ENCODE data around the gene CYP4F2. TPM values are rescaled to one million over a fixed set of nuclear protein-coding genes. Genes with fewer than 3 reads are reported as not detected.
"Not testable (repeated sequence)": the region's sequence is repeated elsewhere in the genome, so short reads cannot be mapped to it uniquely, and the experiment has no call there.

The CYP4F2 gene
- total RNA-seq, 2 donors from 2014 or later: 16.4 to 22.5 TPM

DNA sequence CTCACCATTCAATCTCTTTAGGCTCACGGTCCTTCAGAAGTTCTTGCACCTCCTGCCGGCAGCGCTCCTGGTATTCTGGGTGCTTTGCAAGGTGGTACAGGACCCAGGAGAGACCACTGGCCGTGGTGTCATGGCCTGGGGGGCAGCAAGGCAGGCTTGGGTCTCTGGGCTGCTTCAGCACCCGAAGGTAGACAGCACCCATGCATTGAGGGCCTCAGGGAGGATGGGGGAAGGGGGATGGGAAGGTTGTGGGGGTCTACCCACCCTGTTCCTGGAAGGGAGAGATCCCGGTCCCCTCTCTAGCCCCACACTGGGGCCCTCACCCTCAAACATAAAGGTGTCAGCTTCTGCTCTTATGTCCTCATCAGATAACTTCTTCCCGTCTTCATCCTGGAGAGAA lies 12.0 kb downstream of the CYP4F2 start:
- 86% methylated on average over 7 of the region's 7 CpGs for WGBS
- TF ChIP-seq POLR2A (IDR thresholded peaks at IDR 0.05) (no peak), POLR2AphosphoS5 (IDR thresholded peaks at IDR 0.05) (no peak)
- TF ChIP-seq, protein P1, sequence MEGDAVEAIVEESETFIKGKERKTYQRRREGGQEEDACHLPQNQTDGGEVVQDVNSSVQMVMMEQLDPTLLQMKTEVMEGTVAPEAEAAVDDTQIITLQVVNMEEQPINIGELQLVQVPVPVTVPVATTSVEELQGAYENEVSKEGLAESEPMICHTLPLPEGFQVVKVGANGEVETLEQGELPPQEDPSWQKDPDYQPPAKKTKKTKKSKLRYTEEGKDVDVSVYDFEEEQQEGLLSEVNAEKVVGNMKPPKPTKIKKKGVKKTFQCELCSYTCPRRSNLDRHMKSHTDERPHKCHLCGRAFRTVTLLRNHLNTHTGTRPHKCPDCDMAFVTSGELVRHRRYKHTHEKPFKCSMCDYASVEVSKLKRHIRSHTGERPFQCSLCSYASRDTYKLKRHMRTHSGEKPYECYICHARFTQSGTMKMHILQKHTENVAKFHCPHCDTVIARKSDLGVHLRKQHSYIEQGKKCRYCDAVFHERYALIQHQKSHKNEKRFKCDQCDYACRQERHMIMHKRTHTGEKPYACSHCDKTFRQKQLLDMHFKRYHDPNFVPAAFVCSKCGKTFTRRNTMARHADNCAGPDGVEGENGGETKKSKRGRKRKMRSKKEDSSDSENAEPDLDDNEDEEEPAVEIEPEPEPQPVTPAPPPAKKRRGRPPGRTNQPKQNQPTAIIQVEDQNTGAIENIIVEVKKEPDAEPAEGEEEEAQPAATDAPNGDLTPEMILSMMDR (IDR thresholded peaks at IDR 0.05): no peak

DNA sequence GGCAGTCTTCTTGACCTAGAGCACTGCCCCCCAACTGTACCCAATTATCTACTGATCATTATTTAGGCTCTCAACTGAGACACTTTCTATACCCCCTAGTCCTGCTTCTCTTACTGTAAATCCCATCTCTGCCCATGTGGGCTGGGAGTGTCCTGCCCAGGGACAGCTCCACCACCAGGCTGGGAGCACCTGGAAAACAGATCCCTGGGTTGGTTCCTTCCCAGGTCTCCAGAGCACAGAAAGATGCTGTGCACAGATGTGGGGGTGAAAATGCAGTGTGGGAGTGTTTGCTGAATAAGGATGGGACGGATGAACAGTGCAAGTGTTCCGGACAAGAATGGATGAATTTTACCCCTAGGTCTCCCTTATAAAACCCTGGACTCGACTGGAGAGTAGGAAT lies 12.7 kb downstream of the CYP4F2 start:
- H3K4me3 ChIP-seq: no peak overlapping the region
- TF ChIP-seq, protein P1 (IDR thresholded peaks at IDR 0.05): no peak
- no peak for TF ChIP-seq POLR2A (IDR thresholded peaks at IDR 0.05)
- no peak for TF ChIP-seq POLR2AphosphoS5 (IDR thresholded peaks at IDR 0.05)
- H3K4me1 ChIP-seq (replicated peaks): no peaks in the 10 kb centered on the region
- H3K9me3 ChIP-seq: no peaks in the 10 kb centered on the region
- H3K27ac ChIP-seq: no peak overlapping the region
- no peak for DNase-seq (ENCODE audit: low spot score)
- intact Hi-C loops (cut with DNase I): no loop called here
- H3K27me3 ChIP-seq (replicated peaks; ENCODE audit: insufficient read depth): no peaks in the 10 kb centered on the region
- no peaks in the 10 kb centered on the region for H3K36me3 ChIP-seq
- 72% methylated on average over 3 of the region's 3 CpGs for WGBS

More for the DNA sequence above, 12.0 kb downstream of the CYP4F2 start:
- Histone ChIP-seq H3K4me1 (replicated peaks) (no peaks in the 10 kb centered on the region), H3K27me3 (replicated peaks; ENCODE audit: insufficient read depth) (no peaks in the 10 kb centered on the region), H3K36me3 (no peaks in the 10 kb centered on the region), H3K4me3 (no peak overlapping the region), H3K27ac (no peak overlapping the region), H3K9me3 (no peaks in the 10 kb centered on the region)
- intact Hi-C loops (cut with DNase I): no loop called here
- DNase-seq (ENCODE audit: low spot score): no peak

DNA sequence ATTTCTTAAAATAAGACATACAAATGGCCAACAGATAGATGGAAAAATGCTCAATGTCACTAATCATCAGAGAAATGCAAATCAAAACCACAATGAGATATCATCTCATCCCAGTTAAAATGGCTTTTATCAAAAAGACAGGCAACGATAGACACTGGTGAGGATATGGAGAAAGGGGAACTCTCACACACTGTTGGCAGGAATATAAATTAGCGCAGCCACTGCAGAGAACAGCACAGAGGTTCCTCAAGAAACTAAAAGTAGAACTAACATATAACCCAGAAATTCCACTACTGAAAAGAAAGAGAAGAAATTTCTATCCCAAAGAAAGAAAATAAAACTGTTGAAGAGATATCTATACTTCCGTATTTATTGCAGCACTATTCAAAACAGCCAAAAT lies 14.5 kb downstream of the CYP4F2 start:
- H3K4me1 ChIP-seq (replicated peaks); H3K9me3 ChIP-seq; intact Hi-C loops (cut with DNase I); H3K27me3 ChIP-seq (replicated peaks; ENCODE audit: insufficient read depth); H3K36me3 ChIP-seq; DNase-seq (ENCODE audit: low spot score); H3K4me3 ChIP-seq; H3K27ac ChIP-seq: not testable (repeated sequence)
- 60% methylated on average over 3 of the region's 3 CpGs for WGBS

DNA sequence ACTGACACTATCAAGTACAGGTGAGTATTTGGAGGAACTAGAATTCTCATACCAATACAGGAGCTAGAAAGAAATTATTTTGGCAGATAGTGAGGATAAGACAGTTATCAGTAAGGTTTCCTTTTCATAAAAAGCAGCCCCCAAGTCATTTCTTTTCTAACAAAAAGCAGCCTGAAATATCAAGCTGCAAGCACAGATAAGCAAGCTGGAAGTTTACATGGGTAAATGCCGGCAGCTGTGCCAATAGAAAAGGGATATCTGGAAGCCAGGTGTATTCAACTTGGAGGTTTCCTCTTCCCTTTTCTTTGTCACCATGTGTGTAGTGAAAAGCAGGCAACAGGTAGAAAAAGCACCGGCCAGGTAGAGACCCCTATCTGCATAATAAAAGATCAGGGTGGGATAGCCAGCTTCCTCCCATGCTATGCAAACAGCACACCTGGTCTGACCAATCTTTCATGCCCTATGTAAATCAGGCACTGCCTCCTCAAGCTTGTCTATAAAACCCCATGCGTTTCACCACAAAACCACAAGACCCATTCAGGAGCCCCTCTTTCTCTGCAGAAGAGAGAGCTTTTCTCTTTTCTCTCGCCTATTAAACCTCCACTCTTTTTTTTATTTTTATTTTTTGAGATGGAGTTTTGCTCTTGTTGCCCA lies 22.9 kb downstream of the CYP4F2 start:
- H3K9me3 ChIP-seq: no peaks in the 10 kb centered on the region
- H3K4me1 ChIP-seq (replicated peaks): no peaks in the 10 kb centered on the region
- H3K4me3 ChIP-seq: no peak overlapping the region
- no peak overlapping the region for H3K27ac ChIP-seq
- intact Hi-C loops (cut with DNase I): loop anchor here (5.0 kb wide), 1 partner anchor 248 kb away; no protein-coding TSS in a partner anchor
- H3K27me3 ChIP-seq (replicated peaks; ENCODE audit: insufficient read depth): no peaks in the 10 kb centered on the region
- H3K36me3 ChIP-seq: no peaks in the 10 kb centered on the region
- DNase-seq (ENCODE audit: low spot score): no peak
- TF ChIP-seq POLR2A (IDR thresholded peaks at IDR 0.05): no peak
- TF ChIP-seq POLR2AphosphoS5 (IDR thresholded peaks at IDR 0.05): no peak
- TF ChIP-seq, protein P1 (IDR thresholded peaks at IDR 0.05): no peak
- 41% methylated on average over 4 of the region's 4 CpGs for WGBS

DNA sequence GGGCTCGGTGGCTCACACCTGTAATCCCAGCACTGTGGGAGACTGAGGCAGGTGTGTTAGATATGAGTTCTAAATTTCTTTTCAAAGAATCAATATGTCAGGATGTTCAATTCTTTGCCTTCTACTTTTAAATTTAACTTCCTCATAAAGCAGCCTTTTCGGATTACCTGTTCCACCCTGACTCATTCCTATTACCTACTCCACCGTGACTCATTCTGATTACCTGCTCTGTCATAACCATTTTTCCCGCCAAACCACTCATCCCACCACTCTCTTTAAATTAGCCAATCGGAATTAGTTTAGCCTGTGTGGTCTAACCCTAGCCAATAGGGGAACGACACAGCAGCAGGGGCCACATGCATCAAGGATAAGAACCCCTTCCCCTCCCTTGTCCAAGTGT lies 24.1 kb downstream of the CYP4F2 start:
- H3K36me3 ChIP-seq: not testable (repeated sequence)
- WGBS: 85% methylated on average over 6 of the region's 6 CpGs

DNA sequence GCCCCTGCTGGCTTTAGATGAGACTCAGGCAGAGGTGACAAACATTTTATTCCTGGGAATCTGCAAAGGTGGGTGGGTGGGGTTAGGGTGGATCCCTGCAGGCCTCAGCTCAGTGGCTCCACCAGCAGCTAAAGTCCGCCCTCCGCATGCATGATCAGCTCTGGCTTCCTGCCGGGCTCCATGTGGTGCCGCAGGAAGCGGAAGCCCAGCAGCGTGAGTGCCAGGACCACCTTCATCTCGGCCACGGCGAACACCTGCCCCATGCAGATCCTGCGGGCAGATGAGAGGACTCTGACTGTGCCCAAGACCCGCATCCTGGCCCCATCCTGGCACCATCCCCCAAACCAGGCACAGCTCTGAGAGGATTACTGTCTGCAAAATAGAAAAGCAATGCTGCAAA lies 26.3 kb downstream of the CYP4F2 start:
- H3K4me1 ChIP-seq (replicated peaks): no peaks in the 10 kb centered on the region
- H3K9me3 ChIP-seq: no peaks in the 10 kb centered on the region
- H3K27ac ChIP-seq: no peak overlapping the region
- no peak for DNase-seq (ENCODE audit: low spot score)
- no peaks in the 10 kb centered on the region for H3K36me3 ChIP-seq
- no peaks in the 10 kb centered on the region for H3K27me3 ChIP-seq (replicated peaks; ENCODE audit: insufficient read depth)
- 37% methylated on average over 11 of the region's 11 CpGs for WGBS
- intact Hi-C loops (cut with DNase I): loop anchor here (5.0 kb wide), 1 partner anchor 244 kb away; no protein-coding TSS in a partner anchor
- TF ChIP-seq POLR2A (IDR thresholded peaks at IDR 0.05) (no peak), POLR2AphosphoS5 (IDR thresholded peaks at IDR 0.05) (no peak)
- TF ChIP-seq, protein P1 (IDR thresholded peaks at IDR 0.05): no peak
- H3K4me3 ChIP-seq: no peak overlapping the region

More for the DNA sequence above, 24.1 kb downstream of the CYP4F2 start:
- H3K27ac ChIP-seq; DNase-seq (ENCODE audit: low spot score); H3K4me1 ChIP-seq (replicated peaks); H3K4me3 ChIP-seq; H3K27me3 ChIP-seq (replicated peaks; ENCODE audit: insufficient read depth); H3K9me3 ChIP-seq: not testable (repeated sequence)
- intact Hi-C loops (cut with DNase I): loop anchor here (5.0 kb wide), 1 partner anchor 246 kb away; no protein-coding TSS in a partner anchor
